ENCODE data around the gene CXCR4.
"Not testable (repeated sequence)": the region's sequence is repeated elsewhere in the genome, so short reads cannot be mapped to it uniquely, and the experiment has no call there.

The CXCR4 gene

GRCh38 chr2:136115183-136115761, 2.7 kb downstream of the CXCR4 start:
- DNase-seq (ENCODE audit: low read depth in 2 of 2, low spot score in 1 of 2) = no peak

GRCh38 chr2:136114382-136114781, 3.6 kb downstream of the CXCR4 start:
- no peak for DNase-seq (ENCODE audit: low read depth in 2 of 2, low spot score in 1 of 2)

GRCh38 chr2:136113209-136113971, 4.6 kb downstream of the CXCR4 start:
- no peak for DNase-seq (ENCODE audit: low read depth in 2 of 2, low spot score in 1 of 2)

GRCh38 chr2:136112317-136113208, 5.4 kb downstream of the CXCR4 start:
- DNase-seq (ENCODE audit: low read depth in 2 of 2, low spot score in 1 of 2) = no peak

GRCh38 chr2:136111711-136112110, 6.2 kb downstream of the CXCR4 start:
- DNase-seq (ENCODE audit: low read depth in 2 of 2, low spot score in 1 of 2) = no peak

GRCh38 chr2:136110526-136110925, 7.4 kb downstream of the CXCR4 start:
- no peak for DNase-seq (ENCODE audit: low read depth in 2 of 2, low spot score in 1 of 2)

GRCh38 chr2:136108463-136108862, 9.5 kb downstream of the CXCR4 start:
- no peak for DNase-seq (ENCODE audit: low read depth in 2 of 2, low spot score in 1 of 2)

GRCh38 chr2:136107051-136108033, 10.6 kb downstream of the CXCR4 start:
- no peak for DNase-seq (ENCODE audit: low read depth in 2 of 2, low spot score in 1 of 2)

- no peak for DNase-seq (ENCODE audit: low read depth in 2 of 2, low spot score in 1 of 2)
Measured at GRCh38 chr2:136106505-136106904, 11.4 kb downstream of the CXCR4 start.

GRCh38 chr2:136104977-136105376, 13.0 kb downstream of the CXCR4 start:
- no peak for DNase-seq (ENCODE audit: low read depth in 2 of 2, low spot score in 1 of 2)

- DNase-seq (ENCODE audit: low read depth in 2 of 2, low spot score in 1 of 2) = no peak
Measured at GRCh38 chr2:136101042-136101441, 16.9 kb downstream of the CXCR4 start.

- DNase-seq (ENCODE audit: low read depth in 2 of 2, low spot score in 1 of 2) = no peak
Measured at GRCh38 chr2:136098441-136098840, 19.5 kb downstream of the CXCR4 start.

GRCh38 chr2:136093583-136093982, 24.4 kb downstream of the CXCR4 start:
- no peak for DNase-seq (ENCODE audit: low read depth in 2 of 2, low spot score in 1 of 2)

GRCh38 chr2:136091899-136092298, 26.1 kb downstream of the CXCR4 start:
- no peak for DNase-seq (ENCODE audit: low read depth in 2 of 2, low spot score in 1 of 2)

GRCh38 chr2:136087901-136088460, 30.0 kb downstream of the CXCR4 start:
- DNase-seq (ENCODE audit: low read depth in 2 of 2, low spot score in 1 of 2) = not testable (repeated sequence)

- DNase-seq (ENCODE audit: low read depth in 2 of 2, low spot score in 1 of 2) = no peak
Measured at GRCh38 chr2:136086253-136087016, 31.5 kb downstream of the CXCR4 start.

GRCh38 chr2:136085453-136086209, 32.3 kb downstream of the CXCR4 start:
- DNase-seq (ENCODE audit: low read depth in 2 of 2, low spot score in 1 of 2) = no peak

GRCh38 chr2:136081582-136082210, 36.3 kb downstream of the CXCR4 start:
- DNase-seq (ENCODE audit: low read depth in 2 of 2, low spot score in 1 of 2) = no peak
